Non-pigmented ciliary epithelial cell (primary cell): ENCODE data around the gene ATRNL1.
"Not testable (repeated sequence)": the region's sequence is repeated elsewhere in the genome, so short reads cannot be mapped to it uniquely, and the experiment has no call there.

Source experiments
- DNase-seq: peaks from one replicate; pipeline ENCODE4 v3.0.0-alpha.2; 2010; ENCODE audit warnings: low read depth

The ATRNL1 gene

GRCh38 chr10:115091161-115091560 lies 2.0 kb upstream of the ATRNL1 start:
- DNase-seq, result no peak

- no peak for DNase-seq
Measured at GRCh38 chr10:115092258-115092554, 959 bp upstream of the ATRNL1 start.

DNA sequence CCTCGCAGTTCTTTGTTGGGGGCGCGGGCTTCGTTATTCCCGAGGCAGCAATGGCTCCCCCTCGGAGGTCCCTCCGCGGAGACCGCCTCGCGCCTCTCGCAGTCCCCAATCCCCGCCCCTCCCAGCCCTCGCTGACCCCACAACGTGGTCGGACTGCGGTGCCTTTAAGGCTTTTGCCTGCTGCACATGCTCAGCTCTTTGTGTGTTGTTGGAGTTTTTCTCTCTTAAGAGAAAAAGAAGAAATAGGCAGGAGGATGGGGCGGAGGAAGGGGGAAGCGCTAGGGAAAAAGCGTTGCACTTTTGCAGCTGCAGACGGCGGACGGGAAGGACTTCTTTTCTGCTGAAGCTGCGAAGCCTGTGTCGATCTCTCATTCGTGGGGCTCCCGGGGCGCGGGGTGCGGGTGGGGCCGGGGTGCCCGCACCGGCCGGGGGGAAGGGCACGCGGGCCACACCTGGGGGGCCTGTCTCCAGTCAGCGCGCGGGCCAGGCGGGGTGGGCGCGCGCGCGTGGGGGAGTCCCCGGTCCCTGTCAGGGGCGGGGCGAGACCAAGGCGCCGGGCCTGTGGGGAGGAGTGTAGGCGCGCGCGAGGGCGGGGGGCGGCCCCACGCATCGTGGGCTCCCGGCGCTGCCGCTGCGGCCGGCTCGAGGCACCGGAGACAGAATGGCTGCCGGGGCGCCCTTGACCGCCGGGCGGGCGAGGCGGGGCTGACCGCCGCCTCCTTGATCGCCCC lies 445 bp upstream of the ATRNL1 start:
- no peak for DNase-seq

GRCh38 chr10:115093776-115094408 lies 727 bp downstream of the ATRNL1 start:
- DNase-seq, result no peak

DNA sequence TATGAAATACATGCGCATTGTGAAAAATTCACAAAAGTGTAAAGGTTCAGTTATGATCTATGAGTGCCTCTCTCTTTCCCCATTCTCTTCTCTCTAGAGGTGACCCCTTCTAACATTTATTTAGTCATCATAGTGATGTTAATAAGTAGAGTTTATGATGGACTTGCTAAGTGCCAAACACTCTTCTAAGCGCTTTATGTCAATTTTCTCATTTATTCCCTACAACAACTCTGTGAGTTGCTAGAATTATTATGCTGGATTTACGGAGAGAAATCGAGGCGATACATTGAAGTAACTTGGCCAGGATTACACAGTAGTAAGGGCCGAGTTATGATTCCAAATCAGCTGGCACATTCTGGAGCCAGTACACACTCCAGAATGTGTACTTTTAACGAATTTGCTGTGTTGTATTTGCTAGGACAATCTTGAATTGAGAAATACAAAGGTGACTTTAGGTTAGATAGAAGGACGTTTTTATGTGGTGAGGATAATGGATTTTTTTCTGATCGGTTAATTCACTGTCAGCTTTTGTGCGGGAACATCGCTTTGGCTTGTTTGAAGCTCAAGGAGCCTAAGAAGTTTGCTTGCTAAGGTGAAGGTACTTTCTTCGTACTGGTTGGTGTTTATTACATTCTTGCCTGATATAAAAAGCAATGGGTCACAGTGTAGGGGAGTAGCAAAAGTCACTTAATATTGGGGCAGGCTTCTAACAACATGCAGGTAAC lies 1.4 kb downstream of the ATRNL1 start:
- no peak for DNase-seq

GRCh38 chr10:115095758-115096157 lies 2.6 kb downstream of the ATRNL1 start:
- DNase-seq, result no peak

GRCh38 chr10:115103700-115104099 lies 10.5 kb downstream of the ATRNL1 start:
- no peak for DNase-seq

GRCh38 chr10:115105411-115105810 lies 12.2 kb downstream of the ATRNL1 start:
- DNase-seq, result not testable (repeated sequence)

GRCh38 chr10:115107830-115108229 lies 14.7 kb downstream of the ATRNL1 start:
- DNase-seq, result no peak

- no peak for DNase-seq
Measured at GRCh38 chr10:115117301-115117700, 24.1 kb downstream of the ATRNL1 start.

- no peak for DNase-seq
Measured at GRCh38 chr10:115118346-115118745, 25.2 kb downstream of the ATRNL1 start.

GRCh38 chr10:115125505-115125904 lies 32.3 kb downstream of the ATRNL1 start:
- no peak for DNase-seq

- DNase-seq, result peak; percentile 3
Measured at GRCh38 chr10:115129752-115130151, 36.6 kb downstream of the ATRNL1 start.

DNA sequence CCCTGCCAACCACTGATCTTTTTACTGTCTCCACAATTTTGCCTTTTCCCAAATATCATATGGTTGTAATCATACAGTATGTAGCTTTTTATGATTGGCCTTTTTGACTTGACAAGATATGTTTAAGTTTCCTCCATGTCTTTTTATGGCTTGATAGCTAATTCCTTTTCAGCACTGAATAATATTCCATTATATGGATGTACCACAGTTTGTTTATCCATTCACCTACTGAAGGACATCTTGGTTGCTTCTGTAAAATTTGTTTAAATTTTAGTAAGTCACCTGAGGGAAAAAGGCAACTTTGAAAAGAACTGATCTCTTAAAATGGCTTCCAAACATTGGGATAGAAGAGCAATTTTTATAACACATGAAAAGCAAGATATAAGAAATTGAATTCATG lies 43.5 kb downstream of the ATRNL1 start:
- DNase-seq, result no peak

- DNase-seq, result no peak
Measured at GRCh38 chr10:115141254-115141653, 48.1 kb downstream of the ATRNL1 start.

GRCh38 chr10:115157357-115157756 lies 64.2 kb downstream of the ATRNL1 start:
- no peak for DNase-seq

DNA sequence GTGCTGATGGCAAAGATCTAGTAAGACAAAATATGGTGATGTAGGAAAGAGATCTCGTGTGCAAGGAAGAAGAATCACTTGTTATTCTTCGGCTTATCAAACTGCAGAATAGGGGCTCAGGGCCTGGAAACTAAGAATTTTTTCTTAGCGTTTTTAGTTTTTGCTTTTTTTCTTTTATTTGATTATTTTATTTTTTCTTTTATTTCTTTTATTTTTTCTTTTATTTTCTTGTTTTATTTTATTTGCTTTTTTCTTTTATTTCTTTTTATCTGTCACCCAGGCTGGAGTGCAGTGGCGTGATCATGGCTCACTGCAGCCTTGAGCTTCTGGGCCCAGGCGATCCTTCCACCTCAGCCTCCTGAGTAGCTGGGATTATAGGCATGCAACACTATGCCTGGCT lies 70.0 kb downstream of the ATRNL1 start:
- no peak for DNase-seq

- no peak for DNase-seq
Measured at GRCh38 chr10:115164220-115164619, 71.1 kb downstream of the ATRNL1 start.

DNA sequence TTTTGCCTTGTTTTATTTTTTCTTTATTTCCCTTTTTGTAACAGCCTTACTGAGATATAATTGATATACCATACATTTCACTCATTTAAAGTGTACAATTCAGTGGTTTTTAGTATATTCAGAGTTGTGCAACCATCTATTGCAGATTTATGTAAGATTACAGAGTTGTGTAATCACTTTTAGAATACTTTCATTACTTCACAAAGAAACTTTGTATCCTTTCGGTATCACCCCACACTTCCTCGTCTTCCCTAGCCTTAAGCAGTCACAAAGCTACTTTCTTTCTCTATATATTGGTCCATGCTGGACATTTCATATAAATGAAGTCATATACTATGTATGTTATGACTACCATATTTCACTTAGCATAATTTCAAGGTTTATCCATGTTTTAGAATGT lies 74.6 kb downstream of the ATRNL1 start:
- no peak for DNase-seq

DNA sequence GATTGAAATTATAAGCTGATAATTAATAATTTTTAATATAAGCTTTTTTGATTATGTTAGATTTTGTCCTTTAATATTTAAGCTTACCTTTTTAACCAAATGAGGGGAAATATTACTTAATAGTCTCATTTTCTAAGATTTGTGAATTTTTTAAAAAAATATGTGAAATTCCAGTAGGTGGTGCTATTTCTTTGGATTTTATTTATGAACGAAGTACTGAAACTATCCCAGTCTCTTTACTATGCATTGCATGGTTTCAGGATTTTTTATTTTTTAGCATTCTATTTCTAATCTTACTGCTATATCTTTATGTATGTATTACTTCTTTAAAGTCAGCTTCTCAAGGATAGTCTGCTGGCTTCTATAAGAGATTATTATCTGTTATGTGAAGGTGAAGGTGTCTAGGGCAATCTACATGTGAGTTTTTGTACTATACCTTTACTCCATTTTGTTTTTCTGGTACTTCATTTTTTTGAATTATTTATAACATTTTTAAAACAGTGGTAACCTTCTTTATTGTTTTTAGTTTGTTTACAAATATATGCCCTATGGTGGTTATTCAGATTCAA lies 78.3 kb downstream of the ATRNL1 start:
- no peak for DNase-seq

DNA sequence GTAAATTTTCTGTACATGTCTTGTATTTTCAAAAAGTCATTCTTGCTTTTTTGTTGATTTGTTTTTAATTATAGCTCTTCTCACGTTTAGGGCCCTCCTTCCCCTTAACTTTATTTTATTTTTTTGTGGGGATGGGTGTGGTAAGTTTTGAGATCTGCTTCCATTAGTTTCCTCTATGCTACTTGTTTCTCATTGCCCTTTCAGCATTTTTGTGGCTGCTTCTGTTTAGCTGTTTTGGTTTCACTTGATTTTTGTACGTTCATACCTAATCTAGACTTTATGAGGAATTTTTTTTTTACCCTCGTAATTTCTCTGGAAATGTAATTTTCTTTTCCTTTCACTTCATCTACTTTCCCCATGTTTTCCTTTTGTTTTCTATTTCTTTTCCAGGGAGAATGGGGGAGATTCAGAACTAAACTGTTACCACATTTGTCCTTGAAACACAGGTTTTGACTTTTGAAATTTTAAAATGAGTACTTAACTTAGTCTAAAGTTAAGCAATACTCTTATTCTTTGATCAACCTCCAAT lies 80.8 kb downstream of the ATRNL1 start:
- DNase-seq, result no peak

GRCh38 chr10:115207276-115207675 lies 114.1 kb downstream of the ATRNL1 start:
- not testable (repeated sequence) for DNase-seq

DNA sequence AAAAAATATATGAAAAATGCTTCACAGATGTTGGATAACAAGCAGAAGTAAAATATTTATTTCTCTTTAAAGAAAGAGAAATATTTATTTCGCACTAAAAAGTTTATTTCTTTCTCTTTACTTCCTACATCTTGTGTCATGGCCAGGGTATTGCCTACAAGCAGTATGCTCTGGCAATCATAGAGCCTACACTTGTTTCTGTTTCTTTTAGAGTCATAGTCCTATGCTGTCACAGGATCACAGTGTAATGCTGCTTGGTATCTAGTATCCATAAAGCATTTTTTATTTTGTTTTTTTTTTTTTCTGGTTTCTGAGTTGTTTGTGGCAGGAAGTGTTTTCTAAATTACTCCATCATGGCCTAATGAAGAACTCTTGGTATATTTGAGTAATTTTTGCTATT lies 116.0 kb downstream of the ATRNL1 start:
- DNase-seq, result no peak
